ENCODE results near the gene WBP1. TPM values are rescaled to one million over a fixed set of nuclear protein-coding genes. Genes with fewer than 3 reads are reported as not detected.

The WBP1 gene
- total RNA-seq, 2 donors from 2014 or later: 47.6 to 48.3 TPM

DNA sequence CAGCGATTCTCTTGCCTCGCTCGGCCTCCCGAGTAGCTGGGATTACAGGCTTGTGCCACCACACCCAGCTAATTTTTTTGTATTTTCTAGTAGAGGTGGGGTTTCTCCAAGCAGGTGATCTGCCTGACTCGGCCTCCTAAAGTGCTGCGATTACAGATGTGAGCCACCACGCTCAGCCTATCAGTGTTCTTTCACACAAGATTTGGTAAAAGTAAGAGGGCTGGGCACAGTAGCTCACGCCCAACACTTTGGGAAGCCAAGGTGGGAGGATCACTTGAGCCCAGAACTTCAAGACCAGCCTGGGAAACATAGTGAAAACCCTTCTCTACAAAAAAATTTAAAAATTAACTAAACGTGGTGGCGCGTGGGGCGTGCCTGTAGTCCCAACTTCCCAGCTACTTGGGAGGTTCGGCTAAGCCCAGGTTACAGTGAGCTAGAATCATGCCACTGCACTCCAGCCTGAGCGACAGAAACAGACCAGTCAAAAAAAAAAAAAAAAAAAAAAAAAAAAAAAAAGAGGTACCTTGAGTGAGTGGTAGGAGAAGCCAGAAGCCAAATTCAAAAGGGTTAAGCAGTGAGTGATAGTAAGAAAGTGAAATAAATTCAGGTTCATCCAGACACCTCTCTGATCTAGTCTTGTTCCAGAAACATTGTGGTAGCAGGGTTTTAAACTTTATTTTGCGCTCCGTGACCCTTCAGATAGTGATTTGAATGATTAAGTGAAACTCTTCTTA is 13.3 kb downstream of the WBP1 start:
- Histone ChIP-seq H3K36me3 (peaks cover 4% of the 10 kb centered on the region), H3K27me3 (no peaks in the 10 kb centered on the region), H3K9me3 (no peaks in the 10 kb centered on the region), H3K9ac (ENCODE audit: low read depth in 2 of 2, low read length in 2 of 2) (peak overlapping the region; percentile 84 to 96), H3K4me3 (peak overlapping the region; percentile 55), H3K27ac (peak overlapping the region; percentile 88), H3K4me1 (peaks cover 9% of the 10 kb centered on the region)
- DNase-seq: no peak
- intact Hi-C loops (cut with DNase I): no loop called here
- TF ChIP-seq, protein P1, sequence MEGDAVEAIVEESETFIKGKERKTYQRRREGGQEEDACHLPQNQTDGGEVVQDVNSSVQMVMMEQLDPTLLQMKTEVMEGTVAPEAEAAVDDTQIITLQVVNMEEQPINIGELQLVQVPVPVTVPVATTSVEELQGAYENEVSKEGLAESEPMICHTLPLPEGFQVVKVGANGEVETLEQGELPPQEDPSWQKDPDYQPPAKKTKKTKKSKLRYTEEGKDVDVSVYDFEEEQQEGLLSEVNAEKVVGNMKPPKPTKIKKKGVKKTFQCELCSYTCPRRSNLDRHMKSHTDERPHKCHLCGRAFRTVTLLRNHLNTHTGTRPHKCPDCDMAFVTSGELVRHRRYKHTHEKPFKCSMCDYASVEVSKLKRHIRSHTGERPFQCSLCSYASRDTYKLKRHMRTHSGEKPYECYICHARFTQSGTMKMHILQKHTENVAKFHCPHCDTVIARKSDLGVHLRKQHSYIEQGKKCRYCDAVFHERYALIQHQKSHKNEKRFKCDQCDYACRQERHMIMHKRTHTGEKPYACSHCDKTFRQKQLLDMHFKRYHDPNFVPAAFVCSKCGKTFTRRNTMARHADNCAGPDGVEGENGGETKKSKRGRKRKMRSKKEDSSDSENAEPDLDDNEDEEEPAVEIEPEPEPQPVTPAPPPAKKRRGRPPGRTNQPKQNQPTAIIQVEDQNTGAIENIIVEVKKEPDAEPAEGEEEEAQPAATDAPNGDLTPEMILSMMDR (IDR thresholded peaks at IDR 0.05): no peak

DNA sequence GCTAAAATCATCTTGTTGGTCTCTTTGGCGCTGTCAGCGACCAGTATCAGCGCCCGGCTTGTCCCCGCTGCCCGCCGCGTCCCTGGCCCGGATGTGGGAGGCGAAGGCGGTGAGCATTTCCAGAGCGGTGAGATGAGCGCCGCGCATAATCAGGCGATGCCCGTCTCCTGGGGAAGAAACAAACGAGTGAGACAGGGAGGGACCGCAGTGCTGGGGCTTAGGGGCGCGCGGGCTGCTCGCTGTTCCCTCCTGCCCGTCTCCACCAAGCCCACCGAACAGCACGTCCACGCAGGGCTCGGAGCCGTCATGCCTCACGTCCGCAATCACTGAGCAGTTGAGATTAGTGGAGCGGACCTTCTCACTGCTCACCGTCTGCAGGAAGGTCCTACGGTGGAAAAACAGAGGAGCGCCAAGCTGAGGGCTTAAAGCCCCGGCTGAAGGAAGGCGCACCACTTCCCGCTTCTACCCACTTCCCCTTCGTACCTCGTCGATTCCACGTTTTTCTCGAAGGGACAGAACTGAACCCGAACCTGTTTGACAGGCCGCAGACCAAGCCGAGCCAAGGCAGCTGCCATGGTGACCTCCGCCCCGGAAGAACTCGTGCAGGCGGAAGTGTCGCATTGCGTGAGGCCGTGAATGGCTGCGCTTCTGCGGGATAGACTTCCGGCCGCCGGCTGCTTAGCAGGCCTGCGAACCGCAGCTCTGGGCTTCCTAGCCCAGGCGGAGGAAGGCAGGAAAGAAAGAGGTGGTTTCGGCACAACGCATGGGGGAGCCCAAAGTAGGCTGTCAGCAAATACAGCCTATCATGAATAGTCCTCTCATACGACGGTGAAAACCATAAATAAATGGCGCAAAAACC is 14.1 kb downstream of the WBP1 start, which contains the start of gene MRPL53:
Gene MRPL53 (minus strand): TSS at position 595 of the 859 bp plus-strand sequence. CDS start 20 bp downstream, at position 575.
- TF ChIP-seq, protein P1 (IDR thresholded peaks at IDR 0.05): no peak
- peak; percentile 96 for DNase-seq
- Histone ChIP-seq H3K4me1 (peaks cover 9% of the 10 kb centered on the region), H3K9me3 (no peaks in the 10 kb centered on the region), H3K4me3 (peak within 1 kb of the TSS; percentile 55), H3K36me3 (peaks cover 4% of the 10 kb centered on the region), H3K27me3 (no peaks in the 10 kb centered on the region), H3K9ac (ENCODE audit: low read depth in 2 of 2, low read length in 2 of 2) (peak within 1 kb of the TSS; percentile 84 to 96), H3K27ac (peak within 1 kb of the TSS; percentile 88)
- intact Hi-C loops (cut with DNase I): no loop called here

GRCh38 chr2:74472945-74473258 is 14.7 kb downstream of the WBP1 start:
- H3K9me3 ChIP-seq: no peaks in the 10 kb centered on the region
- H3K4me1 ChIP-seq: peaks cover 9% of the 10 kb centered on the region
- peaks cover 4% of the 10 kb centered on the region for H3K36me3 ChIP-seq
- TF ChIP-seq, protein P1 (IDR thresholded peaks at IDR 0.05): no peak
- intact Hi-C loops (cut with DNase I): no loop called here
- no peaks in the 10 kb centered on the region for H3K27me3 ChIP-seq
- peak overlapping the region; percentile 88 for H3K27ac ChIP-seq
- peak overlapping the region; percentile 69 to 96 for H3K9ac ChIP-seq (ENCODE audit: low read depth in 2 of 2, low read length in 2 of 2)
- no peak for DNase-seq
- H3K4me3 ChIP-seq: peak overlapping the region; percentile 55

- H3K27ac ChIP-seq: no peak overlapping the region
- H3K36me3 ChIP-seq: peaks cover 4% of the 10 kb centered on the region
- peaks cover 9% of the 10 kb centered on the region for H3K4me1 ChIP-seq
- no peak for DNase-seq
- TF ChIP-seq, protein P1 (IDR thresholded peaks at IDR 0.05): no peak
- no peaks in the 10 kb centered on the region for H3K27me3 ChIP-seq
- H3K4me3 ChIP-seq: no peak overlapping the region
- H3K9ac ChIP-seq (ENCODE audit: low read depth in 2 of 2, low read length in 2 of 2): no peak overlapping the region
- intact Hi-C loops (cut with DNase I): no loop called here
- H3K9me3 ChIP-seq: no peaks in the 10 kb centered on the region
Measured at GRCh38 chr2:74474481-74474880, 16.2 kb downstream of the WBP1 start.

DNA sequence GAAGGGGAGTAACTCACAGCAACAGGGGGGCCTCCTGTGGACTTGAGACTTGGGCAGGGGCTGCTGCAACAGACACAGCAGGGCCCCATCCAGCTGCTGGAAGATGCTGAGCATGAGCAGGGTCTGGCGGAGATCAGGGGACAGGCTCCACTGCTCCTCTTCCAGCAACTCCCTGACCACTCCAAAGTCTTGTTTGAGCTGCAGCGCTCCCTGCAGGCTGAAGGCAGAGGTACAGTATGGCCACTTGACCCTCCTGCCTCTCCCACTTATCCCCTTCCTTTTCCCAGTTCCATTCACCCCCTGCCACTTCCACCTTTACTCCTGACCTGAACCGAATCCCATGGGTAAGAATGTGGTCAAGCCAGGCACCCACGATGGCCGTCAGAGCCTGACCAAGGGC is 16.7 kb downstream of the WBP1 start:
- Histone ChIP-seq H3K4me3 (no peak overlapping the region), H3K4me1 (peaks cover 9% of the 10 kb centered on the region), H3K27ac (no peak overlapping the region), H3K9ac (ENCODE audit: low read depth in 2 of 2, low read length in 2 of 2) (no peak overlapping the region), H3K9me3 (no peaks in the 10 kb centered on the region), H3K36me3 (peaks cover 4% of the 10 kb centered on the region), H3K27me3 (no peaks in the 10 kb centered on the region)
- intact Hi-C loops (cut with DNase I): no loop called here
- TF ChIP-seq, protein P1 (IDR thresholded peaks at IDR 0.05): no peak
- DNase-seq: no peak
